ENCODE measurements around the gene CSK. TPM values are rescaled to one million over a fixed set of nuclear protein-coding genes. Genes with fewer than 3 reads are reported as not detected.

The CSK gene
- total and polyA plus RNA-seq, 2 donors (not counting 1 experiment from before 2014, with no cell fraction given): 325 to 651 TPM

DNA sequence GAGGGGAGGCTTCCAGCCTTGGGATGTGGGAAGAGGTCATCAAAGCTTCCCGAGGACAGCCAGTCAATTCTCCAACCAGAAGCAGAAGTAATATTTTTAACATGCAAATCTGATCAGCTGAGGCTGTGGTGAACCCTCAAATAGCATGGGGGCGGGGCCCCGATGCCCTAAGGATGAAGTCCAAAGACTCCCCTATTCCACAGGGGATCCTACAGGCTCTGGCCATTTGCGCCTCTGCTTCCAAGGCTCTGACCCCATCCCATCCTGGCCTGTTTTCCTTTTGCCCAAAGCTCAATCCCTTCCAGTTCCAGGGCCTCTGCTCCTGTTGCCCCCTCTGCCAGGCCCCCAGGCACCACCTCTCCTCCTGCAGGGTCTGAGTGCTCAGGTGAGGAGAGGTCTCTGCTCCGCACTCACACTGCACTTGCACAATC, 6.7 kb upstream of the CSK start:
- ATAC-seq (ENCODE audit: low read depth): no peak
- Histone ChIP-seq H3K9me3 (ENCODE audit: control extremely low read depth in 1 of 3, control insufficient read depth in 2 of 3, insufficient read depth in 1 of 3, low read length in 2 of 3) (peaks cover 0 to 6% (median 0%) of the 10 kb centered on the region in 3 donors), H2AFZ (ENCODE audit: insufficient read depth, low read depth, low read length, poor library complexity, severe bottlenecking) (no peak overlapping the region), H3K36me3 (replicated peaks in 1 of 2; ENCODE audit: control extremely low read depth in 1 of 2, control insufficient read depth in 1 of 2, extremely low read depth in 1 of 2, insufficient read depth in 2 of 2, low read length in 1 of 2) (no peaks in the 10 kb centered on the region), H3K4me1 (ENCODE audit: control insufficient read depth in 2 of 2, insufficient read depth in 2 of 2, low read length in 2 of 2) (peaks cover 93 to 98% of the 10 kb centered on the region in 2 donors), H3K79me2 (ENCODE audit: control insufficient read depth, insufficient read depth, low read length) (peaks cover 70% of the 10 kb centered on the region), H4K20me1 (ENCODE audit: control insufficient read depth, insufficient read depth, low read length, poor library complexity, severe bottlenecking) (no peaks in the 10 kb centered on the region), H3K4me2 (replicated peaks; ENCODE audit: low read depth, low read length, poor library complexity, severe bottlenecking) (peak overlapping the region; percentile 74), H3K4me3 (ENCODE audit: control extremely low read depth in 1 of 5, extremely low read depth in 1 of 5, insufficient read depth in 1 of 5, low read depth in 2 of 5, low read length in 4 of 5) (peak overlapping the region in 4 of 5 experiments; percentile 9 to 49 (median 32)), H3K9ac (ENCODE audit: low read length) (peak overlapping the region; percentile 47), H3K27me3 (replicated peaks in 1 of 4; ENCODE audit: control extremely low read depth in 1 of 4, control insufficient read depth in 3 of 4, insufficient read depth in 4 of 4, low read length in 3 of 4) (no peaks in the 10 kb centered on the region), H3K27ac (ENCODE audit: low read length in 2 of 2) (peak overlapping the region; percentile 95 to 99)
- ChIA-PET POLR2A (interaction anchor here (1.9 to 15.2 kb wide), 2 partner anchors 9 to 18 kb away, joined by 16 to 572 read pairs; no protein-coding TSS in a partner anchor), CTCF (interaction anchor here (7.6 to 29.7 kb wide), 4 partner anchors 20 to 176 kb away, joined by 87 to 2548 read pairs (median 347); partner anchors contain the start of genes CSK, LMAN1L and ULK3)
- WGBS (ENCODE audit: insufficient coverage): 11% methylated on average over 3 of the region's 5 CpGs
- H3K4me3 Mint-ChIP-seq: peak overlapping the region; percentile 78
- peak; percentile 78 for DNase-seq
- peak overlapping the region; percentile 98 for H3K27ac Mint-ChIP-seq
- H3K9me3 Mint-ChIP-seq (ENCODE audit: insufficient read depth): no peaks in the 10 kb centered on the region
- no peaks in the 10 kb centered on the region for H3K27me3 Mint-ChIP-seq
- peaks cover 93% of the 10 kb centered on the region for H3K4me1 Mint-ChIP-seq
- intact Hi-C loops (cut with micrococcal nuclease): loop anchor here (5.0 kb wide), 1 partner anchor 783 kb away; the partner anchor contains the start of genes PML and STOML1
- TF ChIP-seq EZH2 (IDR thresholded peaks at IDR 0.05; ENCODE audit: borderline replicate concordance, insufficient read depth, low read depth, low read length, poor library complexity, severe bottlenecking) (no peak), CTCF (IDR thresholded peaks at IDR 0.05) (no peak)

DNA sequence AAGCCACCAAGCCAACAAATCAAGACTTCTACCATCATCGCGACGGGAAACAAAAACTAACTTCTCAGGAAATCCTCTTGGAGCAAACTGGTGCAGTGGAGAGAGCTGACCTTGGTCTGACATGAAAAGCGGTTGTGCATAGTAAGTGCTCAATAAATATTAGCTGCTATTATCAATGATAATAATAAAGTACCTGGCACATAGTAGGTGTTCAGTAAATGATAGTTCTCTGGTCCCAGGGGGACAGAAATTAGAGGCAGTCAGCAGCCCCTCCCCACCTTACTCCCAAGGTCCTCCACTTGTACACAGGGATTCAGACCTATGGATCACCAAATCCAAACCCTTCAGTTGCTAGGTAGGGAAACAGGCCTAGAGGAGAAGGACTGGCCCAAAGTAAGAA, 6.0 kb upstream of the CSK start:
- ChIA-PET CTCF (interaction anchor here (2.8 to 29.7 kb wide), 4 partner anchors 19 to 143 kb away, joined by 14 to 2548 read pairs (median 347); partner anchors contain the start of genes CSK, LMAN1L and ULK3), POLR2A (interaction anchor here (0.6 to 15.2 kb wide), 4 partner anchors 8 to 679 kb away, joined by 6 to 572 read pairs (median 11); no protein-coding TSS in a partner anchor)
- H3K4me2 ChIP-seq (replicated peaks; ENCODE audit: low read depth, low read length, poor library complexity, severe bottlenecking): peak overlapping the region; percentile 74
- no CpG with 5 or more reads among the region's 4 CpGs for WGBS (ENCODE audit: insufficient coverage)
- TF ChIP-seq CTCF (IDR thresholded peaks at IDR 0.05): no peak
- no peak for TF ChIP-seq EZH2 (IDR thresholded peaks at IDR 0.05; ENCODE audit: borderline replicate concordance, insufficient read depth, low read depth, low read length, poor library complexity, severe bottlenecking)
- Mint-ChIP-seq H3K9me3 (ENCODE audit: insufficient read depth) (no peaks in the 10 kb centered on the region), H3K4me1 (peaks cover 98% of the 10 kb centered on the region), H3K27me3 (no peaks in the 10 kb centered on the region), H3K27ac (peak overlapping the region; percentile 98), H3K4me3 (peak overlapping the region; percentile 78)
- peaks cover 96 to 100% of the 10 kb centered on the region in 2 donors for H3K4me1 ChIP-seq (ENCODE audit: control insufficient read depth in 2 of 2, insufficient read depth in 2 of 2, low read length in 2 of 2)
- intact Hi-C loops (cut with micrococcal nuclease): loop anchor here (2.0 to 5.0 kb wide), 2 partner anchors 379 to 784 kb away; partner anchors contain the start of genes PML and STOML1
- peaks cover 0 to 6% (median 0%) of the 10 kb centered on the region in 3 donors for H3K9me3 ChIP-seq (ENCODE audit: control extremely low read depth in 1 of 3, control insufficient read depth in 2 of 3, insufficient read depth in 1 of 3, low read length in 2 of 3)
- DNase-seq: peak; percentile 12
- ATAC-seq (ENCODE audit: low read depth): no peak
- peak overlapping the region; percentile 95 to 99 for H3K27ac ChIP-seq (ENCODE audit: low read length in 2 of 2)
- H2AFZ ChIP-seq (ENCODE audit: insufficient read depth, low read depth, low read length, poor library complexity, severe bottlenecking): no peak overlapping the region
- no peaks in the 10 kb centered on the region for H3K27me3 ChIP-seq (replicated peaks in 1 of 4; ENCODE audit: control extremely low read depth in 1 of 4, control insufficient read depth in 3 of 4, insufficient read depth in 4 of 4, low read length in 3 of 4)
- peak overlapping the region in 1 of 5 experiments; percentile 49 for H3K4me3 ChIP-seq (ENCODE audit: control extremely low read depth in 1 of 5, extremely low read depth in 1 of 5, insufficient read depth in 1 of 5, low read depth in 2 of 5, low read length in 4 of 5)
- H3K36me3 ChIP-seq (replicated peaks in 1 of 2; ENCODE audit: control extremely low read depth in 1 of 2, control insufficient read depth in 1 of 2, extremely low read depth in 1 of 2, insufficient read depth in 2 of 2, low read length in 1 of 2): no peaks in the 10 kb centered on the region
- peak overlapping the region; percentile 47 for H3K9ac ChIP-seq (ENCODE audit: low read length)
- no peaks in the 10 kb centered on the region for H4K20me1 ChIP-seq (ENCODE audit: control insufficient read depth, insufficient read depth, low read length, poor library complexity, severe bottlenecking)
- peaks cover 70% of the 10 kb centered on the region for H3K79me2 ChIP-seq (ENCODE audit: control insufficient read depth, insufficient read depth, low read length)

Measured in B cell (primary cell).